Panc1 (cell line): ENCODE data around the gene ZDHHC7.

Source experiments
- POLR2AphosphoS5 ChIP-seq: IDR thresholded peaks from 2 replicates; pipeline ENCODE4 v1.6.1; 2012; ENCODE audit warnings: mild to moderate bottlenecking, low read depth, low read length, moderate library complexity
- SIN3A ChIP-seq: IDR thresholded peaks from 2 replicates; pipeline ENCODE4 v1.6.1; 2012; ENCODE audit warnings: low read depth, mild to moderate bottlenecking, low read length, moderate library complexity, borderline replicate concordance; ENCODE audit not compliant: insufficient read depth
- TCF7L2 ChIP-seq: IDR thresholded peaks from 2 replicates; pipeline ENCODE4 v1.6.1; 2011; ENCODE audit warnings: mild to moderate bottlenecking, low read depth, low read length, inconsistent platforms
- TF ChIP-seq, protein P1 (sequence below): fragments of 450-650 bp; IDR thresholded peaks from 2 replicates; pipeline ENCODE4 v1.5.1; 2017; ENCODE audit warnings: mild to moderate bottlenecking
- TF ChIP-seq, protein P2 (sequence below), 2 experiments: IDR thresholded peaks; 2 replicates each; pipeline ENCODE4 v1.6.1; 2011 to 2012; ENCODE audit warnings: low read depth in 2 of 2, control low read depth in 1 of 2, low read length in 1 of 2, mild to moderate bottlenecking in 1 of 2, moderate library complexity in 1 of 2; ENCODE audit not compliant: insufficient read depth in 1 of 2

DNA sequence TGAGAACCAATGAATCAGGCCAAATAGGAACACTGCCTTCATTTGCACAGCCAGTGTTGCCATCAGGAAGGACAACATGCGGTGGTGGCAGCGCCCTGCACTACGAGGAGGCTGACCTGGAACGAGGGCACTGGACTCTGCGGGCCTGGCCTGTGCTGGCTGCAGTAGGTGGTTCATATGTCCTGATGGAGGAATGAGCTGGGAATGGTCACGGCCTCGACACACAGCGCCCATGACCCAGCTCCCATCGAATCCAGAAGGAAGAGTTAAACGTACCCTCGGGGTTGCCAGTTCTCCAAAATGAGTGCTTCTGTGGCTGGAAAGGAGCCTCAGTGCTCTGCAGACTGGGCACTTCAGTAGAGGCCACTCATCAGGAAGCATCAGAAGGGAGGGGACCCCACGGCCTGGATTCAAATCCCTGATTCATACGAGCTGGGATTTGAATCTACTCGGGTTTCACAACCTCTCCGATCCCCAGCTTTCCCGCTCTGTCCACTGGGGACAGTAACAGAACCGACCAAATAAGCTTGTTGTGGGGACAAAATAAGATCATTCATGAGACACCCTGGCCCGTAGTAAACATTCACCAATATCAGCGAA is 85.5 kb downstream of the ZDHHC7 start:
- TF ChIP-seq, protein P1, sequence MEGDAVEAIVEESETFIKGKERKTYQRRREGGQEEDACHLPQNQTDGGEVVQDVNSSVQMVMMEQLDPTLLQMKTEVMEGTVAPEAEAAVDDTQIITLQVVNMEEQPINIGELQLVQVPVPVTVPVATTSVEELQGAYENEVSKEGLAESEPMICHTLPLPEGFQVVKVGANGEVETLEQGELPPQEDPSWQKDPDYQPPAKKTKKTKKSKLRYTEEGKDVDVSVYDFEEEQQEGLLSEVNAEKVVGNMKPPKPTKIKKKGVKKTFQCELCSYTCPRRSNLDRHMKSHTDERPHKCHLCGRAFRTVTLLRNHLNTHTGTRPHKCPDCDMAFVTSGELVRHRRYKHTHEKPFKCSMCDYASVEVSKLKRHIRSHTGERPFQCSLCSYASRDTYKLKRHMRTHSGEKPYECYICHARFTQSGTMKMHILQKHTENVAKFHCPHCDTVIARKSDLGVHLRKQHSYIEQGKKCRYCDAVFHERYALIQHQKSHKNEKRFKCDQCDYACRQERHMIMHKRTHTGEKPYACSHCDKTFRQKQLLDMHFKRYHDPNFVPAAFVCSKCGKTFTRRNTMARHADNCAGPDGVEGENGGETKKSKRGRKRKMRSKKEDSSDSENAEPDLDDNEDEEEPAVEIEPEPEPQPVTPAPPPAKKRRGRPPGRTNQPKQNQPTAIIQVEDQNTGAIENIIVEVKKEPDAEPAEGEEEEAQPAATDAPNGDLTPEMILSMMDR: no peak
- TF ChIP-seq POLR2AphosphoS5: no peak
- TF ChIP-seq, protein P2, sequence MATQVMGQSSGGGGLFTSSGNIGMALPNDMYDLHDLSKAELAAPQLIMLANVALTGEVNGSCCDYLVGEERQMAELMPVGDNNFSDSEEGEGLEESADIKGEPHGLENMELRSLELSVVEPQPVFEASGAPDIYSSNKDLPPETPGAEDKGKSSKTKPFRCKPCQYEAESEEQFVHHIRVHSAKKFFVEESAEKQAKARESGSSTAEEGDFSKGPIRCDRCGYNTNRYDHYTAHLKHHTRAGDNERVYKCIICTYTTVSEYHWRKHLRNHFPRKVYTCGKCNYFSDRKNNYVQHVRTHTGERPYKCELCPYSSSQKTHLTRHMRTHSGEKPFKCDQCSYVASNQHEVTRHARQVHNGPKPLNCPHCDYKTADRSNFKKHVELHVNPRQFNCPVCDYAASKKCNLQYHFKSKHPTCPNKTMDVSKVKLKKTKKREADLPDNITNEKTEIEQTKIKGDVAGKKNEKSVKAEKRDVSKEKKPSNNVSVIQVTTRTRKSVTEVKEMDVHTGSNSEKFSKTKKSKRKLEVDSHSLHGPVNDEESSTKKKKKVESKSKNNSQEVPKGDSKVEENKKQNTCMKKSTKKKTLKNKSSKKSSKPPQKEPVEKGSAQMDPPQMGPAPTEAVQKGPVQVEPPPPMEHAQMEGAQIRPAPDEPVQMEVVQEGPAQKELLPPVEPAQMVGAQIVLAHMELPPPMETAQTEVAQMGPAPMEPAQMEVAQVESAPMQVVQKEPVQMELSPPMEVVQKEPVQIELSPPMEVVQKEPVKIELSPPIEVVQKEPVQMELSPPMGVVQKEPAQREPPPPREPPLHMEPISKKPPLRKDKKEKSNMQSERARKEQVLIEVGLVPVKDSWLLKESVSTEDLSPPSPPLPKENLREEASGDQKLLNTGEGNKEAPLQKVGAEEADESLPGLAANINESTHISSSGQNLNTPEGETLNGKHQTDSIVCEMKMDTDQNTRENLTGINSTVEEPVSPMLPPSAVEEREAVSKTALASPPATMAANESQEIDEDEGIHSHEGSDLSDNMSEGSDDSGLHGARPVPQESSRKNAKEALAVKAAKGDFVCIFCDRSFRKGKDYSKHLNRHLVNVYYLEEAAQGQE (IDR thresholded peaks at IDR 0.05; ENCODE audit: insufficient read depth in 1 of 2, low read depth in 2 of 2, low read length in 1 of 2): no peak
- TF ChIP-seq SIN3A: no peak
- no peak for TF ChIP-seq TCF7L2
